HL-60/S4 treated with phorbol 12-myristate 13-acetate at 8.2 ng/mL for 4 days and 3 days (cell line): ENCODE data around the gene AK8.

Source experiments
- in situ Hi-C: fragments of 300-500 bp; cut with MboI; formaldehyde crosslinking; loops from 2 replicates; pipeline ENCODE4 v1.15.0; 2022; ENCODE audit warnings: low sequenced_read_pairs

The AK8 gene

DNA sequence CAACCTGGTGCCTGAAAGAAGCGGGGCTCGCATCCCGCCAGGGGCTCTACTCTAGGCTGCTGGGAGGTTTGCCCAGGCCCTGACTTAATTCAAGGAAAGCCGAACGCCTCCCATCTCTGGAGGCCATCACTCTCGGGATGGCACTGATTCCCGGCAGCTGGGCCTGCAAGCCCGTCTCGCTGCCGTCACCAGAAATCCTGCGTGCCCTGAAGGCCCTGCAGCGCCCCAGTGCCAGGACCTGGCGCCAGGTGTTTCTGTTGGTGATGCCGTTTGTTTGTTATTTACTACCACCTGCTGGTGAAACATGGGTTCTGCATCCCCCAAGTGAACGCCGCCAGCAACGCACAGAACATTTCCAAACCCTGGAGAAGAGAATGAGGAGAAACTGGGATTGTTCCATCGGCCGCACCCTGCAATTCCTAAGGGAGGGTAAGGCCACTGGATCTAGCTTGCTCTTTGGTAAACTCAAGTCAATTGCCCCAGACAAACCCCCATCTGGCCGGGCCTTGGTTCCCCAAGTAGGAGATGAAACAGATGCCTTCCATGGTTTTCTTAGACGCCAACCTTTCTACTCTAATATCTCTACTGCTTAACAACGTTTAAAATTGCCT is 77.9 kb downstream of the AK8 start:
- in situ Hi-C loops: no loop called here

GRCh38 chr9:132798817-132799790 is 79.0 kb downstream of the AK8 start:
- in situ Hi-C loops: no loop called here

GRCh38 chr9:132797861-132798659 is 80.0 kb downstream of the AK8 start:
- in situ Hi-C loops: no loop called here

- in situ Hi-C loops: no loop called here
Measured at GRCh38 chr9:132795511-132796303, 82.4 kb downstream of the AK8 start.

GRCh38 chr9:132794730-132795380 is 83.2 kb downstream of the AK8 start:
- in situ Hi-C loops: no loop called here

DNA sequence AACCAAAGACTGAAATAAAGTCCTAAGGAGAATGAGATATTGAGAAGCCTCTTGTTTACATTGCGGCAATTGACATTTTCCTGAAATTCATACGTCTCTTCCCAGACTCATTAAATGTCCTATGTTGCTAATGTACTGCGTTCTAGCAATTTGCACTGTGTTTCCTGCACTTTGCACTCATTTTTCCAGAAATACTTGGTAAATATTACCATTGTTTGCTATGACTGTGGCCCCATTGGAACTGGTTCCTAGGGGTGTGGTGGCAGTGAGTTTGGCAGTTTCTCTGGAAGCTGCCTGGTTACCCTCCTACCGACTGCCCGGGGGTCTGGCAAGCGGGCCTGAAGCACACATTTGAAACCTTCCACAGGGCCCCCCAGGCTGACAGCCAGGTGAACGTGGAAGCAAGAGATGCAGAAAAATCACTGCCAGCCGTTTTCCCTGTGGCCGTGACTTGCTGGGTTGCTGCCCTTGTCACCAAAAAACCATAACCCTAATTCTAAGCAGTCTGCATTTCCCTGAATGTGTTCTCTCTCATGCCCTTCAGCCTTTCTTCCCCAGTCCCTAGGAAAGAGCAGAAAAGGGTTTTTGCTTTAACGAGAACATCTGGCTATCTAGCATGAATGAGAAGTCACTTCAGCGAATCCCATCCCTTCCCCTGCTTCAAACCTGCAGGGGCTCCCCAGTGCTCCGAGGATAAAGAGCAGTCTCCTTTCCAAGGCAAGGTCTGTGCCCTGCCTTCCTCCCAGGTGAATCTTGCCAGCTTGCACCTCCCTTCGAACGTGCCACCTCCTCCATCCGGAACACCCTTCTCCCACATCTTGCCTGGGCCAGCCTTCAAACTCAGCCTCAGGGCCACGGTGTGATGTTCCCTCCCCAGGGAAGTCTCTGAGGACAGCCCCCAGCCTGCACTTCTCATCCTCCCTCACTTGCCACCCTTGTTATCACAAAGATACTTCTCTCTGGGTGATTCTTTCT is 84.2 kb downstream of the AK8 start:
- in situ Hi-C loops: no loop called here

DNA sequence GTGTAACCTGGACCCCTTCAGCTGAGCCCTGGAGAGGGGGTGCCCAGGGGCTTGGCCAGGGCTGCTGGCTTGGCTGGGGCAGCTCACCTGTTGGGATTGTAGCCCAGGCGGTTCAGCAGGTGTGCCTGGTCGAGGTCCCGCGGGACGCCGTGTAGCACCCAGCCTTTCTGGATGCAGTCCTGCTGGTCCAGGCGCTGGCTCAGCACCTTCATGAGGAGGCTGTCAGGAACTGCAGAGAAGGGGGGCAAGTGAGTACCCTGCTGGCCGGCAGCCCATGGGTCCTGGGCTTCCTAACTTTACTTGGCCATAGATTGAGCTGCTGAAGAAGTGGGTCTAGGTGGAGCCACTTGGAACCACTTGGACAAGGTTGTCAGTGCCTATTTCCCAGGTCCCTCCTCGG is 85.5 kb downstream of the AK8 start:
- in situ Hi-C loops: no loop called here

- in situ Hi-C loops: no loop called here
Measured at GRCh38 chr9:132791699-132792240, 86.3 kb downstream of the AK8 start.

- in situ Hi-C loops: no loop called here
Measured at GRCh38 chr9:132789719-132790118, 88.4 kb downstream of the AK8 start.

DNA sequence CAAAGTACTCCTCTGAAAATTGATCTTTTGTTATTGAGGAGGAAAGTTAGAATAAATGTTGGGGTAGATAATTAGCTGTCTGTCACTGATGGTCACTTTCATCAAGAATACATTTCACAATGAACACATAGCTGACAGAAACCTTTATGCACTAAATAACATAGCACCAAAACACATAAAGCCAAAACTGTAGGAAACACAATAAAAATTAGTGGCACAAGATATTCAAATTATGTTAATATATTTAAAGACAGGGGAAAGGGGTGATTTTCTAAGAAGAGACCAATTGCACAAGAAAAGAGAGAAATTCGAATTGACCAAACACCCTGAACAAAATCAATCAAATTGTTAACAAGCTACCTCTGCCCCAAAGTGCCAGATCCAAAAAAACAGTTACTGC is 89.7 kb downstream of the AK8 start:
- in situ Hi-C loops: no loop called here

DNA sequence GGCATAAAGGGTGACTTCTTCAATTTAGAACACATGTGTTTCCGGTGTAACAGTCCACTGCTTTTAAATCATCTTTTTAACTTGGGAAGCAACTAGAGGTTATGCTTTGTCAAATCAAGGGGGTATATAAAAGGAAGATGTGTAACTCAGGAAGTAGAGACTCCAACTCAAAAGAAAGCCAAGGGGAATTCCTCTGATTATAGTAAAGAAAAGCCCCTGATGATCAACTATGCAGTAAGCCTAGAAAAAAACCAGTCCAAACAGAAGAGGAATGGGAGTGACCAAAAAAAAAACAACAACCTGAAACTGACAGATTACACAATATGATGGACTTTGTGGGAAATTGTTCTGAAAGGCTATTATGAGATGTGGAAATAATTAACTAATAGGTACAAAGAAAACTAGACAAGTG is 90.3 kb downstream of the AK8 start:
- in situ Hi-C loops: no loop called here

GRCh38 chr9:132784286-132784830 is 93.7 kb downstream of the AK8 start:
- in situ Hi-C loops: no loop called here

DNA sequence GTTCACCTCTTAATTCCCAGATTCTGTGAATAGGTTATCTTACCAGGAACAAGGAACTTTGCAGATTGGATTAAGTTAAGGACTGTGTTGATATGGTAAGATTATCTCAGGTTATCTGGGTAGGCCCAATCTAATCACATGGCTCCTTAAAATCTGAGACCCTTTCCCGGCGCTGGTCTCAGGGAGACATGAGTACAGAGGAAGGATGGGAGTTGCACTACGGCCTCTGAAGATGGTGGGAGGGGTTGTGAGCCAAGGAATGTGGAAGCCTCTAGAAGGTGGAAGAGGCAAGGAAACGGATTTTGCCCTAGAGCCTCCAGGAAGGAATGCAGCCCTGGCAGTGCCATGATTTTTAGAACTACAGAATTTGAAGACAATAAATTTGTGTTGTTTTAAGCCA is 95.1 kb downstream of the AK8 start:
- in situ Hi-C loops: no loop called here

GRCh38 chr9:132782037-132782436 is 96.0 kb downstream of the AK8 start:
- in situ Hi-C loops: no loop called here

DNA sequence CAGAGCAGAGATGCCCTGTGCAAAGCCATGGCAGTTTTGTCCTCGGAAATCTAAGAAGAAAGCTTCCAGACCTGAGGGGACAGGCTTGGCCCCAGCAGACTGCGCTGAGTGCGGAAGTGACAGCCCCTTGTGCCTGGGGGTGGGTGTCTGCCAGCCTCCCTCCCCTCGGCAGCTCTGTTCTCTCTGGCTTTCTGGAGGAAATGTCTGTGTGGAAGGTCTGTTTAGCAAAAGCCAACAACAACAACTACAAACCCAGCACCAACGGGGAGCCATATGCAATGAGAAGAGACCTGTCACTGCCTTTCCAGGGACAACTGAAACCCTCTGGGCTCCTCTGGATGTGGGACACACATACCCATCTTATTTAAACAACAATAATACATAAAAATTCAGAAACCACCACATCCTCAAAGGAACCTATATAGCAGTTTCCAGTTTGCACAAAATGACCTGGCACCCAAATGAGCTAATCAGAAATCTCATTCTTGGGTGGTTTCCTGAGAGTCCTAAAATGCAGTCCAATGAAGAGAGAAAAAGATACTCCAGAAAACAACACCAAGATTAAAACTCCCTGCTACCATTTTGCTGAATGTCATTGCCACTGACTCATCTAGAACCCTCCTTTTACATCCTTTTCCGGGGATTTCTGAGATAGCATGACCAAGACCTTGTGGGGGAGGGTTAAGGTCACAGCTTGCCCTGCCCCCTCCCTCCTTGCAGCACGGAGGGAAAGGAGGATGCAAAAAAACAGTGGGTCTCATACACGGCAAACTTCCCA is 97.7 kb downstream of the AK8 start:
- in situ Hi-C loops: no loop called here

DNA sequence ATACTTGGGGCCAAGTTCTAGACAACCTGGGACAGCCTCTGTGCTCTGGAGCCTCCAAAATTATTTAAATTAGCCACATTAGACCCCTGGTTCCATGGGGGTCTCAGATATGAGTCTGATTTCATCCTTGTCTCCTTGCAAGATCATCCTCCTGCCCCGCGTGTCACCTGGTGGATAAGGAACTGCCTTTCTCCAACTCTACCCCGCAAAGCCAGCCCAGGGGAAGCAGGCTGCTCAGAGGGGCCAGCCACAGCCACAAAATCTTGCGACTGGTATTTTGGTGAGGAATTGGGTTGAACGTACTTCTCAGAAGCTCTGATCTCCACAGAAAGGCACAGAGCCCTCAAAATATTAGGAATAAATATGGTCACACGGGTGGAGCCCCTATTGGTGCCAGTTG is 101.2 kb downstream of the AK8 start:
- in situ Hi-C loops: no loop called here

DNA sequence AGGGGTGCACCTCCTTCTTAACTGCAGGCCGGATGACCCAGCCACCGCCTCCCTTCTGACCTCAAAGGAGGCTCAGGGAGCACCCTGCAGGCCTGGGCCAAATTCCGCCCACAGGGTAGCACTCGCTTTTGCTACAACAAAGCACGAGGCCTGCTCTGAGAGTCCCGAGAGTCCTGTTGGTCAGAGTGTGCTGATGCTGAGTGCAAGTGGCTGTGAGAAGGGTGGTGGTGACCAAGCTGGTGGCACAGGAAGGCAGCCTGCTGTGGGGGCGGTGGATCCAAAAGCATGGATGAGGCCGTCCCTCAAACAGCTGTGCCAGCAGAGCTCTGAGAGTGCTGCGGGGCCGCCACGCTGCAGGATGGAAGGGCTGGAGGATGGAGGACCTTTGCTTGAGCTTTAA is 101.8 kb downstream of the AK8 start:
- in situ Hi-C loops: no loop called here

DNA sequence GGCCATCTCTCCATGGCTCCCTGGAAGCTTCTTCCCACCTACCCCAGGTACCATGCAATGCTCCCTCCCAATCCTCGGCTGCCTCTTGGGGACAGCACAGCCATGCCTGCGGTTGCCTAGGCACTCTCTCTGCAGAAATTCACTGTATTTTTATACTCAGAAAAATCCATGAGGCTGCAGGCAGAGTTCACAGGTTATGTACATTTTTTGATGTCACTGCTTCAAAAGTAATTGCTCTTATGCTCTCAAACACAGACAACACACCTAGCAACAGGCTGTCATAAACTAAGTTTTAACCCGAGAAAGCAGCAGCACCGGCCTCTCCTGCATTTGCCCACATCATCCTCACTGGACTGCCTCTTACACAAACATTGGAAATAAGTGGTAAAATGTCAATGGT is 102.4 kb downstream of the AK8 start:
- in situ Hi-C loops: no loop called here
